Adrenal gland (tissue), 5 donors: ENCODE results near the gene PAXX.

Experiments used
- CTCF ChIP-seq, 6 experiments: fragments of 450-650 bp in 4 of 6; fragments of 200-600 bp in 2 of 6; sonication (generic) in 1 of 6; IDR thresholded peaks; 1 replicate in 5 of 6; 2 replicates in 1 of 6; pipeline versions ENCODE4 v1.5.1 to v1.8.0; 2016 to 2021; ENCODE audit warnings: antibody characterized with exemption in 6 of 6, mild to moderate bottlenecking in 2 of 6, moderate library complexity in 1 of 6
- POLR2A ChIP-seq, 2 donors: fragments of 450-650 bp; IDR thresholded peaks; one replicate each; pipeline ENCODE4 v1.6.1; 2017; ENCODE audit warnings: antibody characterized with exemption in 2 of 2, mild to moderate bottlenecking in 2 of 2, moderate library complexity in 1 of 2
- donor health status: DM: no; HTN: no; CAD: no.

- TF ChIP-seq CTCF (IDR thresholded peaks at IDR 0.05) (no peak), POLR2A (IDR thresholded peaks at IDR 0.05) (no peak)
Measured at GRCh38 chr9:136973618-136974617, 18.3 kb upstream of the PAXX start.
